Colonic mucosa (tissue), 4 donors: ENCODE results near the gene TNNI2. TPM values are rescaled to one million over a fixed set of nuclear protein-coding genes. Genes with fewer than 3 reads are reported as not detected.

Experiments
- DNase-seq: peaks from one replicate; pipeline ENCODE4 v3.0.0-alpha.2; 2020
- H3K27ac ChIP-seq: fragments of 200-600 bp; one replicate; pipeline ENCODE4 v1.8.0; 2021
- H3K27me3 ChIP-seq: fragments of 200-600 bp; one replicate; pipeline ENCODE4 v1.8.0; 2021
- H3K36me3 ChIP-seq: fragments of 200-600 bp; one replicate; pipeline ENCODE4 v1.8.0; 2021
- H3K4me1 ChIP-seq: fragments of 200-600 bp; one replicate; pipeline ENCODE4 v1.8.0; 2021; ENCODE audit warnings: mild to moderate bottlenecking
- H3K4me3 ChIP-seq: fragments of 200-600 bp; one replicate; pipeline ENCODE4 v1.8.0; 2021
- H3K9ac ChIP-seq, 2 donors: one replicate each; pipeline ENCODE4 v1.7.0; 2013; ENCODE audit warnings: control low read depth in 2 of 2, low read depth in 2 of 2, low read length in 2 of 2
- H3K9me3 ChIP-seq: fragments of 200-600 bp; one replicate; pipeline ENCODE4 v1.8.0; 2021
- intact Hi-C: fragments of 100-400 bp; cut with DNase I; formaldehyde crosslinking; loops from one replicate; pipeline ENCODE4 v1.14.1; 2022
- total RNA-seq, 2 donors: library from RNA; stranded (reverse); fragmentation: NEBNext Ultra II Directional in 1 of 2; extraction: Animal tissue kit (Norgen Biotek cat#: 25700) in 1 of 2; gene quantifications; one replicate each; pipeline ENCODE4 v1.2.1, GENCODE V29; 2021
- TF ChIP-seq, protein P1 (sequence below): fragments of 200-600 bp; IDR thresholded peaks from one replicate; pipeline ENCODE4 v1.8.0; 2022; ENCODE audit warnings: antibody characterized with exemption, mild to moderate bottlenecking
- donor health status: healthy.
- donor health status: DM: no; HTN: no; CAD: no.
- donor health status: DM: no; HTN: no; CAD: no.

TNNI2 gene
- total RNA-seq, 2 donors from 2014 or later, result 0.94 TPM; not detected in 1

DNA sequence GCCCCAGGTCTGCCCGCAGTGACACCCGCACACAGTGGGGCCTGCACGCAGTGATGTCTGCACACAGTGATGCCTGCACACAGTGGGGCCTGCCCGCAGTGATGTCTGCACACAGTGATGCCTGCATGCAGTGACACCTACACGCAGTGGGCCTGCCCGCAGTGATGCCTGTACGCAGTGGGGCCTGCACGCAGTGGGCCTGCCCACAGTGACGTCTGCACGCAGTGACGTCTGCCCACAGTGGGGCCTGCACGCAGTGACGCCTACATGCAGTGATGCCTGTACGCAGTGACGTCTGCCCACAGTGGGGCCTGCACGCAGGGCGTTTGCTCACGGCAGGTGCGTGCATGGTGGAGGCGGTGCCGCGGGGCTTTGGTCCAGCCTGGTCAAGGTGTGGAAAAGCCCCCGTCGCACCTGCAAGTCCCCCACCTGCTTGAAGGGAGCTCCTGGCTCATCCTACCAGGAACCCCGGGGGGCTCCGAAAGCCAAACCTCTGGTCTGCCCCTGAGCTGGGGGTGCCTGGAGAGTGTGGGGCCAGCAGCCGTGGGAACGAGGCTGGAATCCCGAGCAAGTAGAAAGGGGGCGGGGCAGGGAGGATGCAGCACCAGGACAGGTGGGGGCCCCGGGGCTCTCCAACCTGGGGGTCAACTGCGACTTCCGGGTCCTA, 12.9 kb upstream of the TNNI2 start:
- TF ChIP-seq, protein P1, sequence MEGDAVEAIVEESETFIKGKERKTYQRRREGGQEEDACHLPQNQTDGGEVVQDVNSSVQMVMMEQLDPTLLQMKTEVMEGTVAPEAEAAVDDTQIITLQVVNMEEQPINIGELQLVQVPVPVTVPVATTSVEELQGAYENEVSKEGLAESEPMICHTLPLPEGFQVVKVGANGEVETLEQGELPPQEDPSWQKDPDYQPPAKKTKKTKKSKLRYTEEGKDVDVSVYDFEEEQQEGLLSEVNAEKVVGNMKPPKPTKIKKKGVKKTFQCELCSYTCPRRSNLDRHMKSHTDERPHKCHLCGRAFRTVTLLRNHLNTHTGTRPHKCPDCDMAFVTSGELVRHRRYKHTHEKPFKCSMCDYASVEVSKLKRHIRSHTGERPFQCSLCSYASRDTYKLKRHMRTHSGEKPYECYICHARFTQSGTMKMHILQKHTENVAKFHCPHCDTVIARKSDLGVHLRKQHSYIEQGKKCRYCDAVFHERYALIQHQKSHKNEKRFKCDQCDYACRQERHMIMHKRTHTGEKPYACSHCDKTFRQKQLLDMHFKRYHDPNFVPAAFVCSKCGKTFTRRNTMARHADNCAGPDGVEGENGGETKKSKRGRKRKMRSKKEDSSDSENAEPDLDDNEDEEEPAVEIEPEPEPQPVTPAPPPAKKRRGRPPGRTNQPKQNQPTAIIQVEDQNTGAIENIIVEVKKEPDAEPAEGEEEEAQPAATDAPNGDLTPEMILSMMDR, result no peak
- intact Hi-C loops, result no loop called here
- DNase-seq, result no peak

DNA sequence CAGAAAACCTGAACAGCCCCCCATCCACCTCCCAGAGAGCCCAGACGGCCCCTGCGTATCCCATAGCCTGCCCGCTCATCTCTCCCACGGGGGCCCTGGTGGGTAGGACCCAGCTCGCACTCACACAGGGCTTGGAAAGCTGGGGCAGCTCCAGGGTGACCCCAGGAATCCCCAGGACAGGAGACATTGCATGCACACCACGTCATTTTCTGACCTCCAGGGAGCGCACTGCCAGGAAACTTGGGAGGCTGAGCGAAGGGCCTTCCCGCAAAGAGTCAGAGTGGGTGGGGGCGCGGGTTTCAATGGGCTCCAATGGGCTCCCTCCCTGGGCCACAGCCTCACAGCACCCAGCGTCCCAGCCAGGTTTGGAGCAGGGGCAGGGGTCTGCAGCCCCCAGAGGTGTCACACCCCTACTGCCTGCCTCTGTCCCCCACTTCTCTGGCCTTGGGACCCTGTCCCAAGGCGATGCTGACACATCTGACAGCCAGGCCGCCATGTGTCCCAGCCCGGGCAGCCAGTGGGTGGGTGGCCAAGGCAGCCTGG, 12.2 kb upstream of the TNNI2 start:
- no peaks in the 10 kb centered on the region for H3K36me3 ChIP-seq
- H3K9ac ChIP-seq, result peak overlapping the region in 1 of 2 donors; percentile 26
- H3K4me1 ChIP-seq, result peaks cover 15% of the 10 kb centered on the region
- peak; percentile 74 for DNase-seq
- TF ChIP-seq, protein P1, result no peak
- intact Hi-C loops, result no loop called here
- no peak overlapping the region for H3K27ac ChIP-seq
- H3K4me3 ChIP-seq, result no peak overlapping the region
- H3K27me3 ChIP-seq, result no peaks in the 10 kb centered on the region
- H3K9me3 ChIP-seq, result no peaks in the 10 kb centered on the region

More for the DNA sequence above, 12.9 kb upstream of the TNNI2 start:
- Histone ChIP-seq H3K9me3 (no peaks in the 10 kb centered on the region), H3K4me3 (no peak overlapping the region), H3K27me3 (no peaks in the 10 kb centered on the region), H3K9ac (no peak overlapping the region), H3K27ac (no peak overlapping the region), H3K36me3 (no peaks in the 10 kb centered on the region), H3K4me1 (peaks cover 9% of the 10 kb centered on the region)

DNA sequence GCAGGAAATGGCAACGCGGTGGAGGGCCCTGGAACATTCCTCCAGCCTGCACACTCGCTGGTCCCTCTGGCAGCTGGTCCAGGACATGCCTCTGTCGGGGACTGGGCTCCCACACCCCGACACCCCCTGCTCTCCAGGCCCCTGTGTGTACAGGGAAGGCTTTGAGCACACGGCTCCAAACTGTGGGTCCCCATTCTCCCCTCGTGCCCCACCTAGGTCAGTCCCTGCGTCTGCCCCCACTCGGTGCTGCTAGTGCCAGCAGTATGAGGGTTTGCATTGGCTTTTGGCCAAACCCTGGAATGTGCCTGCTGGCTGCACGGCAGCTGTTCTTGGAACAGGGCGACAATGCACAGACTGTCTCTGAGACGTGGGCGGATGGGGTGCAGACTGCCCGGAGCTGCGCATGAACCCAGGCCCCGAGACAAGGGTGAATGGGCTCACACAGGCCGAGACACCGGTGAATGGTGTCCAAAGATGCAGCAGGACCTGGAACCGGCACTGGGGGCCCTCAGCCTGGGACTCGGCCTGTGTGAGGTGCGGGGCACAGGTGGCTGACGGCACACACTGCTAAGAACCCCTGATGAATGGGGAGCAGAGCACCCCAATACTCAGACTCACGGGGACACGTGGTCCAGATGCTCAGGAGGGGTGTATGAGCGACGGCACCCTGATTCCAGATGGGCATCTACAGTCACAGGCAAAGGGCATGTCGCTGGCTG, 11.5 kb upstream of the TNNI2 start:
- Histone ChIP-seq H3K4me1 (peaks cover 21% of the 10 kb centered on the region), H3K9ac (peak overlapping the region in 1 of 2 donors; percentile 26), H3K9me3 (no peaks in the 10 kb centered on the region), H3K36me3 (no peaks in the 10 kb centered on the region), H3K27me3 (no peaks in the 10 kb centered on the region), H3K4me3 (no peak overlapping the region), H3K27ac (no peak overlapping the region)
- intact Hi-C loops, result no loop called here
- TF ChIP-seq, protein P1, result no peak
- DNase-seq, result peak; percentile 79

DNA sequence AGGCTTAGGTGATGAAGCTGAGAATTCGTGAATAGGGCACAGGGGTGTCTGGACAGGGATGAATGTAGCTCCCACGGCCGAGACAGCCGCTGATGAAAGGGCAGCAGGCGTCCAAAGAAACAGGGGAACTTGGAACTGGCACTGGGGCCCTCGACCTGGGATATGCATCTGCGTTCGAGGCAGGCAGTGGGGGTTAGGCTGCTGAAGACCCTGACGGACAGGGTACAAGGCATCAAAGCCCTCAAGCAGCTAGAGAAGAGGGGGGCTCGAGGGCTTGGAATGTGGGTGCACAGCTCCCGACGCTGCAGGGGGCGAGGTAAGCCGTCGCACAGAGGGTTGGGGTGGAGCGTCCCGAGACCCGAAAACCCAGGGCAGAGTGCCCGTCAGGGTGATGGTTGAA, 10.8 kb upstream of the TNNI2 start:
- no peak overlapping the region for H3K27ac ChIP-seq
- peaks cover 26% of the 10 kb centered on the region for H3K4me1 ChIP-seq
- no peak overlapping the region for H3K4me3 ChIP-seq
- DNase-seq, result no peak
- no peaks in the 10 kb centered on the region for H3K27me3 ChIP-seq
- no peaks in the 10 kb centered on the region for H3K36me3 ChIP-seq
- intact Hi-C loops, result no loop called here
- TF ChIP-seq, protein P1, result no peak
- no peak overlapping the region for H3K9ac ChIP-seq
- no peaks in the 10 kb centered on the region for H3K9me3 ChIP-seq

DNA sequence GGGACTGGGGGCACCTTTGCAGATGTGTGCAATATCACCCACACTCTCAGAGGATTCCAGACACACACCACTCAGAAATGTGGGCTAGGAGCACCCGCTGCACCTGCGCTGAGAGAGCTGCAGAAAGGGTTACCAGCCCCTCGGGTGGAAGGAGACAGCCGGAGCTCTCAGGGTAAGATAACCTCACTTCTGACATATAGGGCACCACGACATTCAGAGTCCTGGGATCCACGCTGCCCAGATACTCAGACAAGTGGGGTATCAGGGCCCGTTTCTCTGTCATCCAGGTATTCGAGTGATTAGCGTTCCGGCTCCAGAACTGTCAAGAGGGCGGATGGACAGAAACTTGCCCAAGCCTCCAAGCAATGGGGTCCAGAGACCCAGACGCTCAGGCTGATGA, 10.2 kb upstream of the TNNI2 start:
- no peaks in the 10 kb centered on the region for H3K9me3 ChIP-seq
- no peak for DNase-seq
- H3K27me3 ChIP-seq, result no peaks in the 10 kb centered on the region
- TF ChIP-seq, protein P1, result no peak
- H3K27ac ChIP-seq, result no peak overlapping the region
- peaks cover 29% of the 10 kb centered on the region for H3K4me1 ChIP-seq
- no peak overlapping the region for H3K4me3 ChIP-seq
- intact Hi-C loops, result no loop called here
- H3K9ac ChIP-seq, result no peak overlapping the region
- H3K36me3 ChIP-seq, result no peaks in the 10 kb centered on the region
